IMR-90 (cell line): ENCODE measurements around the gene L3MBTL3. TPM values are rescaled to one million over a fixed set of nuclear protein-coding genes. Genes with fewer than 3 reads are reported as not detected.

ENCODE experiments used
- ATAC-seq: fragments of 200-7000 bp; cut with Tn5 transposase; 2 replicates; pipeline ENCODE4 v1.9.1; 2020; ENCODE audit warnings: low read depth, mild to moderate bottlenecking, moderate library complexity
- BruUV-seq: library from RNA; stranded (reverse); fragments of 400-500 nt; replicated peaks from 2 replicates; lab custom pipeline; 2021; lab: Mats Ljungman, UMichigan
- CTCF ChIA-PET: fragments of 300-600 bp; formaldehyde crosslinking; extraction: SDS; loops from one replicate; lab custom pipeline; 2021; ENCODE audit warnings: antibody characterized with exemption; lab: Yijun Ruan, JAX
- POLR2A ChIA-PET: fragments of 300-600 bp; sonication (Branson Sonifier 250); formaldehyde crosslinking; loops from one replicate; lab custom pipeline; 2022; ENCODE audit warnings: antibody characterized with exemption; ENCODE audit not compliant: unreplicated experiment; lab: Charles Lee
- DNase-seq: peaks from one replicate; pipeline ENCODE4 v3.0.0; 2013
- H2AFZ ChIP-seq: replicated peaks from 2 replicates; pipeline ENCODE3; 2013; ENCODE audit warnings: low read length, mild to moderate bottlenecking; ENCODE audit not compliant: poor library complexity
- H2AK5ac ChIP-seq: 2 replicates; pipeline ENCODE4 v1.6.1; 2013; ENCODE audit warnings: low read depth, low read length, inconsistent platforms
- H2AK9ac ChIP-seq: replicated peaks from 2 replicates; pipeline ENCODE3; 2013; ENCODE audit warnings: mild to moderate bottlenecking, low read depth, low read length, moderate library complexity; ENCODE audit not compliant: poor library complexity
- H2BK120ac ChIP-seq: 2 replicates; pipeline ENCODE4 v1.6.1; 2013; ENCODE audit warnings: low read depth, low read length, inconsistent platforms
- H2BK15ac ChIP-seq: 3 replicates; pipeline ENCODE4 v1.6.1; 2013; ENCODE audit warnings: low read depth, low read length, inconsistent platforms
- H2BK20ac ChIP-seq: 2 replicates; pipeline ENCODE4 v1.6.1; 2013; ENCODE audit warnings: low read depth, mild to moderate bottlenecking, inconsistent platforms, low read length, moderate library complexity
- H2BK5ac ChIP-seq: 2 replicates; pipeline ENCODE4 v1.6.1; 2013; ENCODE audit warnings: mild to moderate bottlenecking, low read depth, low read length, inconsistent platforms; ENCODE audit not compliant: poor library complexity, severe bottlenecking
- H3K14ac ChIP-seq: replicated peaks from 2 replicates; pipeline ENCODE4 v1.6.1; 2013; ENCODE audit warnings: low read depth, low read length, inconsistent platforms
- H3K18ac ChIP-seq: 2 replicates; pipeline ENCODE4 v1.6.1; 2013; ENCODE audit warnings: low read depth, low read length, control low read depth
- H3K23ac ChIP-seq: 2 replicates; pipeline ENCODE4 v1.6.1; 2013; ENCODE audit warnings: low read depth, low read length, inconsistent platforms
- H3K27ac ChIP-seq: 2 replicates; pipeline ENCODE4 v1.5.1; 2013; ENCODE audit warnings: mild to moderate bottlenecking, control low read depth, low read length; ENCODE audit not compliant: insufficient read depth
- H3K27me3 ChIP-seq: 2 replicates; pipeline ENCODE4 v1.6.1; 2013; ENCODE audit warnings: low read length; ENCODE audit not compliant: control insufficient read depth, insufficient read depth
- H3K36me3 ChIP-seq: 2 replicates; pipeline ENCODE4 v1.6.1; 2013; ENCODE audit warnings: low read length, mixed read lengths; ENCODE audit not compliant: control insufficient read depth, insufficient read depth
- H3K4ac ChIP-seq: 2 replicates; pipeline ENCODE4 v1.6.1; 2013; ENCODE audit warnings: low read depth, low read length, inconsistent platforms
- H3K4me1 ChIP-seq: 2 replicates; pipeline ENCODE4 v1.6.1; 2013; ENCODE audit warnings: low read length, mixed read lengths; ENCODE audit not compliant: control insufficient read depth, insufficient read depth
- H3K4me2 ChIP-seq: 2 replicates; pipeline ENCODE4 v1.6.1; 2013; ENCODE audit warnings: low read depth, mild to moderate bottlenecking, control low read depth, low read length, moderate library complexity
- H3K4me3 ChIP-seq: 2 replicates; pipeline ENCODE4 v1.5.1; 2013; ENCODE audit warnings: low read depth, mild to moderate bottlenecking, control low read depth, low read length, moderate library complexity; ENCODE audit not compliant: insufficient read depth
- H3K56ac ChIP-seq: 2 replicates; pipeline ENCODE4 v1.6.1; 2013; ENCODE audit warnings: low read length, inconsistent platforms; ENCODE audit not compliant: insufficient read depth; ENCODE audit errors: extremely low read depth
- H3K79me1 ChIP-seq, 2 experiments: 2 replicates each; pipeline ENCODE4 v1.6.1; 2013; ENCODE audit warnings: low read length in 2 of 2, inconsistent platforms in 1 of 2, low read depth in 1 of 2
- H3K9ac ChIP-seq: 2 replicates; pipeline ENCODE4 v1.6.1; 2013; ENCODE audit warnings: low read depth, low read length, control low read depth
- H3K9me1 ChIP-seq: 2 replicates; pipeline ENCODE4 v1.6.1; 2013; ENCODE audit warnings: low read length, inconsistent platforms; ENCODE audit not compliant: insufficient read depth
- H3K9me3 ChIP-seq: 2 replicates; pipeline ENCODE4 v1.6.1; 2013; ENCODE audit warnings: low read length; ENCODE audit not compliant: control insufficient read depth, insufficient read depth
- H4K20me1 ChIP-seq: 2 replicates; pipeline ENCODE4 v1.6.1; 2013; ENCODE audit warnings: low read length, inconsistent platforms; ENCODE audit not compliant: insufficient read depth
- H4K5ac ChIP-seq: 2 replicates; pipeline ENCODE4 v1.6.1; 2013; ENCODE audit warnings: mild to moderate bottlenecking, low read depth, low read length, control low read depth
- H4K8ac ChIP-seq, 2 experiments: 2 replicates each; pipeline ENCODE4 v1.6.1; 2013; ENCODE audit warnings: low read depth in 2 of 2, low read length in 2 of 2, control low read depth in 1 of 2, inconsistent platforms in 1 of 2
- H4K91ac ChIP-seq: 2 replicates; pipeline ENCODE4 v1.6.1; 2013; ENCODE audit warnings: low read depth, low read length, inconsistent platforms; ENCODE audit not compliant: insufficient read depth
- BHLHE40 ChIP-seq: fragments of 150-350 bp; IDR thresholded peaks from 2 replicates; pipeline ENCODE4 v1.6.1; 2016; ENCODE audit warnings: mild to moderate bottlenecking, low read depth, low read length
- CEBPB ChIP-seq: IDR thresholded peaks from 2 replicates; pipeline ENCODE4 v1.6.1; 2012; ENCODE audit warnings: low read depth, low read length, improper control_type of control experiment
- ELK1 ChIP-seq: fragments of 150-350 bp; IDR thresholded peaks from 2 replicates; pipeline ENCODE4 v1.6.1; 2016; ENCODE audit warnings: low read depth, mild to moderate bottlenecking, low read length, moderate library complexity, borderline replicate concordance
- FOS ChIP-seq: fragments of 150-350 bp; IDR thresholded peaks from 2 replicates; pipeline ENCODE4 v1.6.1; 2016; ENCODE audit warnings: low read depth, low read length
- MAFK ChIP-seq: IDR thresholded peaks from 2 replicates; pipeline ENCODE4 v1.6.1; 2012; ENCODE audit warnings: low read depth, low read length, improper control_type of control experiment
- MAZ ChIP-seq: IDR thresholded peaks from 2 replicates; pipeline ENCODE4 v1.6.1; 2012; ENCODE audit warnings: low read depth, mild to moderate bottlenecking, low read length, improper control_type of control experiment, moderate library complexity, borderline replicate concordance
- MXI1 ChIP-seq: IDR thresholded peaks from 2 replicates; pipeline ENCODE4 v1.6.1; 2012; ENCODE audit warnings: low read depth, mild to moderate bottlenecking, low read length, moderate library complexity, borderline replicate concordance
- NFE2L2 ChIP-seq: fragments of 150-350 bp; IDR thresholded peaks from 2 replicates; pipeline ENCODE4 v1.6.1; 2016; ENCODE audit warnings: low read depth, mild to moderate bottlenecking, low read length
- POLR2A ChIP-seq: IDR thresholded peaks from 2 replicates; pipeline ENCODE4 v1.6.1; 2012; ENCODE audit warnings: mild to moderate bottlenecking, low read depth, low read length
- RAD21 ChIP-seq: IDR thresholded peaks from 2 replicates; pipeline ENCODE4 v1.6.1; 2012; ENCODE audit warnings: low read length, improper control_type of control experiment
- RCOR1 ChIP-seq: IDR thresholded peaks from 2 replicates; pipeline ENCODE4 v1.6.1; 2012; ENCODE audit warnings: mild to moderate bottlenecking, low read length, improper control_type of control experiment; ENCODE audit not compliant: insufficient replicate concordance
- RFX5 ChIP-seq: IDR thresholded peaks from 2 replicates; pipeline ENCODE4 v1.8.0; 2012; ENCODE audit warnings: low read depth, mild to moderate bottlenecking, low read length, moderate library complexity
- SMC3 ChIP-seq: fragments of 150-350 bp; IDR thresholded peaks from 2 replicates; pipeline ENCODE4 v1.6.1; 2016; ENCODE audit warnings: low read depth, mild to moderate bottlenecking, antibody characterized with exemption, low read length, moderate library complexity
- USF2 ChIP-seq: fragments of 150-350 bp; IDR thresholded peaks from 2 replicates; pipeline ENCODE4 v1.6.1; 2017; ENCODE audit warnings: mild to moderate bottlenecking, antibody characterized with exemption, low read length, low read depth
- WGBS, 2 experiments: methylation state at CpG; one replicate each; pipeline versions ENCODE4 v1.1.5 to v1.1.7; 2013; ENCODE audit warnings: missing lambda C conversion rate in 2 of 2; ENCODE audit not compliant: insufficient read length in 1 of 2; ENCODE audit errors: extremely low coverage in 2 of 2; 5-methylcytosine and 5-hydroxymethylcytosine counted together
- dilution Hi-C: fragments of 300-500 bp; cut with HindIII; formaldehyde crosslinking; loops from one replicate; pipeline ENCODE4 v1.14.3; 2018; ENCODE audit warnings: low sequenced_read_pairs; ENCODE audit not compliant: unreplicated experiment
- in situ Hi-C: fragments of 300-500 bp; cut with MboI; formaldehyde crosslinking; loops from 3 replicates; pipeline ENCODE4 v1.14.3; 2019; ENCODE audit warnings: low sequenced_read_pairs, inconsistent platforms, mixed read lengths
- intact Hi-C: fragments of 100-400 bp; cut with micrococcal nuclease; formaldehyde crosslinking; loops from 2 replicates; pipeline ENCODE4 v1.10.0; 2022
- polyA plus RNA-seq, 3 experiments: library from polyadenylated mRNA; depleted of rRNA; stranded (reverse); fragments of >200 nt; gene quantifications; 2 replicates each; pipeline ENCODE4 v1.2.3, GENCODE V29; 2012; ENCODE audit warnings: low replicate concordance in 1 of 3
- total RNA-seq: library from RNA; depleted of rRNA; stranded (reverse); fragments of >200 nt; gene quantifications from 2 replicates; pipeline ENCODE4 v1.2.3, GENCODE V29; 2012

L3MBTL3 gene
- total and polyA plus RNA-seq, 2 of the 4 experiments (the other 2 are of a cell fraction) = 7.2 to 10.9 TPM

- no CpG with 5 or more reads among the region's 2 CpGs for WGBS, 2 experiments
- Histone ChIP-seq H4K91ac (no peak overlapping the region), H3K23ac (no peak overlapping the region), H3K27ac (no peak overlapping the region), H4K5ac (no peak overlapping the region), H2BK120ac (no peak overlapping the region), H2AK9ac (no peak overlapping the region), H2AFZ (no peak overlapping the region), H2BK5ac (no peak overlapping the region), H3K9ac (no peak overlapping the region), H4K8ac (no peak overlapping the region), H3K4me3 (no peak overlapping the region), H3K18ac (no peak overlapping the region), H2BK15ac (no peak overlapping the region), H3K4me1 (0 out of 2 replicates have a peak, but pooled peaks cover 1% of the 10 kb centered on the region), H3K4ac (no peak overlapping the region), H4K20me1 (no peaks in the 10 kb centered on the region), H3K79me1 (no peaks in the 10 kb centered on the region), H3K27me3 (no peaks in the 10 kb centered on the region), H2BK20ac (no peak overlapping the region; the same call in 1 of the 2 replicates), H3K14ac (no peak overlapping the region), H3K36me3 (no peaks in the 10 kb centered on the region), H3K4me2 (no peak overlapping the region), H3K9me3 (peaks cover 8% of the 10 kb centered on the region), H3K56ac (no peak overlapping the region), H3K9me1 (no peaks in the 10 kb centered on the region), H2AK5ac (no peak overlapping the region)
- TF ChIP-seq MAZ (no peak), CEBPB (no peak), SMC3 (no peak), MXI1 (no peak), FOS (no peak), NFE2L2 (no peak), RCOR1 (no peak), RAD21 (no peak), RFX5 (no peak), USF2 (no peak), ELK1 (no peak), POLR2A (no peak), MAFK (no peak), BHLHE40 (no peak)
- ChIA-PET POLR2A (no interaction called here), CTCF (no interaction called here)
- ATAC-seq = no peak
- dilution Hi-C loops (no loop called here), in situ Hi-C loops (no loop called here), intact Hi-C loops (no loop called here)
- DNase-seq = no peak
- BruUV-seq = no TSS peak
Measured at GRCh38 chr6:130163266-130163665, 144.9 kb downstream of the L3MBTL3 start.
